GM21786 (cell line): ENCODE data around the gene TMEM138.

Experiments
- ATAC-seq: cut with Tn5 transposase; IDR thresholded peaks from one replicate; pipeline ENCODE4 v1.9.1; 2021; ENCODE audit not compliant: unreplicated experiment

TMEM138 gene

DNA sequence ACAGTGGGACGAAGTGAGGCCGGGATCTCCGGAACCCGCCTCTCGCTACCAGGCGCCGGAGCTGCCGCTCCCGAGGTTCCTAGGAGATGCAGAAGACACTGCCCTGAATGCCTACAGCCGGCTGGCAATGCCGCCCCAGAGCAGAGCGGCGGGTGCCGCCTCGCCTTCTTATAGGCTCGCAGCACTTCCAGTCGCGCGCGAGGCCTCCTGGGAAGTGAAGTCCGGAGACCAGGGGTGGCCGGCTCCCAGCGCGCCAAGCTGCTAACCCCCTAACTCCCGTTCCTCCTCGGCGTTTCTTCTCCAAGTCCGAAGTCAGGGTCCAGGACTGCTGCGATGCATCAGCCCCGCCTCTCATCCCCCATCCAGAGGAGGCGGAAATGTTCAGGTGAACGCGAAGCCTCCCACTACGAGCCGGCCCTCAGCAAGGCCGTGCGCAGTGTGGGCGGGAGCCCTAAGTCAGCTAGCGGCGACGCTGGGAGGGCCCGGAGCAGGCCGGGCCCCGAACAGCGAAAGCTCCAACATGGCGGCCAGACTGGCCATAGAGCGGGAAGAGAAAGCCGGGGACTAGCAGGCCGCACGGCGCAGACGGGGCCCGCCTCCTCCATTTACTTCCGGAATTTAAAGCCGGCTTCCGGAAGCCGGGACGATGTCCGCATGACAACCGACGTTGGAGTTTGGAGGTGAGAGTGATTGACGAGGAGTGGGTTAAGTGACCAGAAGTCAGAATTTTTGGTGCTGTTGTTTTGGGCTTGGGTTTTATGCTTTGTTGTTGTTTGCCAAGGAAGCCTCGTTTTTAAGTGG is at the start of gene TMEM138, which contains the start of gene CYB561A3:
Gene TMEM138 (plus strand): TSS at position 634 of the 801 bp plus-strand sequence. CDS start 2,017 bp downstream, outside the sequence.
Gene CYB561A3 (minus strand): TSS at position 142 of the 801 bp plus-strand sequence. CDS start 5,169 bp downstream, outside the sequence.
- peak; percentile 77 for ATAC-seq

DNA sequence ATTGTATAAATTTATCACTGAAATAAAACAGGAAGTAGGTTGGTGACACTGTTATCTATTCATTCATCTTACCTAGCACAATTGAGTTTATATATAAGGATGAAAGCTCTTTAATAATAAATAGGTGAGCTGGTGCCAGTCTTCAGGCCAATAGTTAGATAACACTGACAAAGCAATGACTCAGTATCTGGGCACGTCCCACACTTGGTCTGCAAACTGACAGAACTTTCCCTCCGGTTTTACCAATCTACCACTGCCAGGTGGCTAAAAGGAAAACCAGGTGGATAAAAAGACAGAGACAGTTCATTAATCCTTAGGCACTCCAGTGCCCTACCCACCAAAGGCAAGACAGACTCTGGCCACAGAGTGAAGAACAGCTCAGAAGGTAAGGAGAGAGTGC is 46.9 kb upstream of the TMEM138 start:
- ATAC-seq, result no peak

DNA sequence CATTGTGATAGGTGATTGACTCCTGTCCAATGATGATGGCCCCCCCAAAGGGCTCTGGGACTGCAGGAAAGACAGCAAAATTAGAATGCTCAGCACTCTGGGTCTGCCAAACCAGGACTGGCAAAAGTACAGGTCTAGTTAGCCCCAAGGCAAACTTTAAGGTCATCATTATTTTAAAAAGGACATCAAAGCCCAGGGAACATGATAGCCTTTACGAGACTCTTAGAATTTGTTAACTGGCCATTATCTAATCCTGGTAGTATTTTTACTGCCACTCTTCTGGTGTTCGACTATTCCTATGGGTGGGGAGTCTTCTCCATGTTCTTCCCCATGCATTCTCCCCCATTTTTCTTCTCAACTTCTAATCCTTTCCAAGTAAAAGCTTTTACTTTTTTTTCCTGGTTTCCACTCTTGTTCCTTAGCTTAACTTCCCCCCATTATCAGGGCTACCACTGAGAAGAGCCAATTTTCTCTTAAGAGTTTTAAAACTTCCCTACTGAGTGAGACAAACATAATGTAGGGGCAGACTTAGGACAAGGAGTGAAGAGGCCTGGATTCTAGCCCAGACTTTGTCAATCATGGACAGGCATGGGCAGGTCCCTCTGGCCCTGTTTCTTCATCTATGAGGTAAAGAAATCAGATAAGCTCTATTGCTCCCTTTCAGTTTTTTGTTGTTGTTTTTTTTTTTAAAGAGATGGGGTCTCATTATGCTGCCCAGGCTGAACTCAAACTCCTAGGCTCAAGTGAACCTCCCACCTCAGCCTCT is 36.3 kb upstream of the TMEM138 start:
- no peak for ATAC-seq

DNA sequence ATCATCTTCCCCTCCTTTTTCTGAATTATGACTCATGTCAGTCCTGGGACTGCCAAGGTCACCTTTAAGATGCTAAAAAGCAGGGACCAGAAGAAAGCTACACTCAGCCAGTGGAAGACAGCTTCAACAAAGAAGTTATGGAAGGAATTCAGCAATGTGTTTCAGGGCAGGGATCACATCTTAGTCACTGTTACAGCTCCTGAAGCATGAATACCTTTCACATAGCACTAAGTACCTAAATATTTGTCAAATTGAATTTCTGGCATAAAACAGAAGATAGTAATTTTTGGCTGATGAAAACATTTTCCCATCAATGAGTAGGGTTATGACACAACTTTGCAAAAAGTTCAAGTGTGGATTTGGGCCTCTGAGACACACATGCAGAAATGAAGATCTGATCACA is 34.5 kb upstream of the TMEM138 start:
- ATAC-seq, result no peak

DNA sequence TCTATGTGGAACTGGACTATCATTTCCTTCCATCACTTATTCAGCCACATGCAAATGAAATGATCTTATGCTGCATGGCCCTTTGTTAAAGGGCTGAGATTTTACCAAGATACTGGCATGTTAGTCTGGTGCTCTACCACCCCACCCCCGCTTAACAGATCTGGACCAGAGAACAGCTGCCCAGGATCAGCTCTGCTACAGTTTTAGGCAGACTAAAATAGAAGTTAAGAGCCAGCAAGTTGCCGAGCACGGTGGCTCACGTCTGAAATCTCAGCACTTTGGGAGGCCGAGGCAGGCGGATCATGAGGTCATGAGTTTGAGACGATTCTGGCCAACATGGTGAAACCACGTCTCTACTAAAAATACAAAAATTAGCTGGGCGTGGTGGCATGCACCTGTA is 33.8 kb upstream of the TMEM138 start:
- no peak for ATAC-seq

DNA sequence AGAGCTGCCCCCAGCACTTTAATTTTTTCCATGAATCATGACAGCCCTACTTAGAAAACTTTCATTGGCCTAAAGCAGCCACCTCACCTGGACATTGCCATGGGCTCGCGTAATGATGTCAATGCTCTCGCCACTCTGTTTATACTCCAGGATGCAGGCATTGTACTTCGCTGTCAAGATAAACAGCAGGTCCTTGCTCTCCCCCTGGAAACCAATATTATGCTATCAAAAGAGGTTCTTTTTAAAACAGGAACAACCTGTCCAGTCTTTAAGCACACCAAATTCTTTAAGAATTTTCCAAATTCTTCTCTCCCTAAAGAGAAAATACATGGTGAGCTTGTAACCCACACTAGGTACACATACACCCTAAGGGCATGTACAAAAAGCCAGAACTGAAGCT is 32.3 kb upstream of the TMEM138 start:
- ATAC-seq, result no peak

DNA sequence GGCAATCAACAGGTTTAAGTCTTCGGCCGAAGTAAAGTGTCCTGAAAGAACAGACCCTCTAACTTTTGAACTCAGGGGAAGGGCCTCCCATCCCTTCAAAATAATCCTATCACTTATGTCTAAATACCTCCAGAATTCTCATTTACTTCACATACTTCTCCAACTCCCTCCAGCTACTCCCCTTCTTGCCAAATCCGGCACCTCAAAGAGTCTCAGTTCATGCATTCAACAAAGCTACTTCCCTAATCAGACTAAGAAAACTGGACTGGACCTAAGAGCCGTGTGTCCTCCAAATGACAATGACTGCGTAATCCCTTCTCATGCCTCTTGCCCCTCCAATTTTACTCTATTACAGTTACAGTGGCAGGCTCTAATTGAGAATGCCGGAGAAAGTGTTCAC is 30.5 kb upstream of the TMEM138 start:
- ATAC-seq, result no peak

DNA sequence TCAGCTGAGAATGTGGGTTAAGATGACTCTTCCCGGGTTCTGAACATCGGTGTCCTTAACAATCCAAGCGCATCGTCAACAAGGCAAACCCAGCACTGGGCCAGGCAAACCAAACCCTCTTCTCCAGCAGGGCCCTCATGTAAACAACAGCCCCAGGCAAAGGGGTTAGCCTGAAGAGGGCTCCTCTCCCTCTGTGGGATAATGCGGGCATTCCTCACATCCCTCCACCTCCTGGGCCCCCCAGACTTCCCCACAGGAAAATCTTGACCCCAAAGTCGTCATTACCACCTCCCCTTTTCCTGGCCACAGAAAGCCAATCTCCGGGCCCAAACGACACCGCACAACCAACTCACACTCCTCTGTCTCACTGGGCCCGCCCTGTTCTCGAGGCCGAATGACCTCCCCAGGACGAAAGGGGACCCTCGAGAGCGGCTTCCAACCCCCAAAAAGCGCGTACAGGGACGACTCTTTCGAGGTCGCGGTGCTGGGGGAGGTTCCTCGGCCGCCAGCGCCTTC is 29.8 kb upstream of the TMEM138 start:
- no peak for ATAC-seq

DNA sequence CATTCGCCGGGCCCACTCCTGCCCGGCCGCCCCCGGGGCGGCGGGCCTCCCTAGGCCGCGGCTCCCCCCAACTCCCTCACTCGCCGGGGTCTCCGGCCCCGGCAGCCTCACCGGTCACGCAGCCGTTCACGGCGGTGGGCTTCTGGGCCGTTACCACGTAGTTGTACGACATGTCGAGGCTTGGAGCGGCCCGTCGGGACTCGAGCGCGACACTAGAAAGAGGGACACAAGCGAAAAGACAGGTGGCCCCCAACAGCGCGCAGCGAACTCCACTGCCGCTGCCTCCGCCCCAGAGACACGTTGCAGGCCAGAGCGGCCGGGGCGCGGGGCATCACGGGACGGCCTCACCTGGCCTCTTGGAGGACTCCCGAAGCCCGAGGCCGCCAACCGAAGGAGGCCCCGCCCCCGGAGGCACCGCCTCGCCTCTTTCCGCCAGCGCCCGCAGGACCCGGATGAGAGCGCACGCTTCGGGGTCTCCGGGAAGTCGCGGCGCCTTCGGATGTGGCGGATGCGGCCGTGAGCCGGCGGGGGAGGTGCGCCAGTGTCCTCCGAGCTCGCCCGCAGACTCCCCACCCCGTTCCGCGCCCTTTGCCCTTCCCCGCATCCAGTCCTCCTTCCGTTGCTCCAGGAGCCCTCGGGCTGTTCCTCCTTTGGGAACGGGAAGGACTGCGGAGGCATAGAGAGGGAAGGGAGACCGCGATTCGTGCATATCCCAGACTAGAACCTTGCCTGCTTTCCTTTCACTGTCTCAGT is 29.2 kb upstream of the TMEM138 start, which contains the start of the genes DDB1 and TKFC:
Gene DDB1 (minus strand): TSS at position 309 of the 753 bp plus-strand sequence. CDS start 137 bp downstream, at position 172.
Gene TKFC (plus strand): TSS at position 432 of the 753 bp plus-strand sequence. CDS start 1,501 bp downstream, outside the sequence.
- ATAC-seq, result peak; percentile 89

DNA sequence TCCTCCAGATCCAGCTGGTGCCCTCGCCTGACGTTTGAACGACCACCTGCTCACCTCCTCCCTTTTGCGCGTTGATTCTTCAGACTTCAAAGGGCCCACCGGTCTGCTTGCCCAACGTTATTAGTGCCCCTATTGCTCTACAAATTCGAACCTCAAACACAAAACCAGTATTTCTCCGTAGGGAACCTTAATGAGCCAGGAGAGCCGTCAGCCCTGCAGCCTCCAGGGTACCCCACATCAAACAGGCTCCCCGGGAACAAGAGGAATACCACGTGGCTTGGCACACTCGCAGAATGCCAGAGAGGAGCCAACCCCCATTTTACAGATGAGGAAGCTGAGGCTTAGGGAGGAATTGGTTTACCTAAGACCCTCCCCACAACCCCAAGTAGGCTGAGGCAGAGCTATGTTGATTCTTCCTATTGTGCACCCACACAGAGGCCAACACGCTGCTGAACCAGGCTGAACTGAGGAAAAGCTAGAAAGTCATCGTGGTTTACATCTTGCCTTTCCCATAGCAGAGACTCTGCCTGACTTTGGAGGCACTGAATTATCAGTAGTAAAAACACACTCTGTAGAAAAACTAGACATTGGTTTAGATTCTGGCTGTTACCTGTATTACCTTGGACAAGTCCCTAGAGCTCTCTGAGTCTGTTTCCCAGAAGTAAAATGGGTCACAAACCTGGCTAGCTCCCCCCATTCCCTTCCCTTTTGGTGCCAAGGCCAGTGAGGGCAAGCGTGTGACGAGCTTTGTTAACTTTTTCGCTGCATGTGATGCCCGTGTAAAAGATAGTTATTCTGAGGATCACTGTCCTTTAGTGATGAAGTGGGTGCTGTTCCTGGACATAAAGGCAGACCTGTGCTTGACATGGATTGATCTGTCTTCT is 28.4 kb upstream of the TMEM138 start:
- ATAC-seq, result no peak

DNA sequence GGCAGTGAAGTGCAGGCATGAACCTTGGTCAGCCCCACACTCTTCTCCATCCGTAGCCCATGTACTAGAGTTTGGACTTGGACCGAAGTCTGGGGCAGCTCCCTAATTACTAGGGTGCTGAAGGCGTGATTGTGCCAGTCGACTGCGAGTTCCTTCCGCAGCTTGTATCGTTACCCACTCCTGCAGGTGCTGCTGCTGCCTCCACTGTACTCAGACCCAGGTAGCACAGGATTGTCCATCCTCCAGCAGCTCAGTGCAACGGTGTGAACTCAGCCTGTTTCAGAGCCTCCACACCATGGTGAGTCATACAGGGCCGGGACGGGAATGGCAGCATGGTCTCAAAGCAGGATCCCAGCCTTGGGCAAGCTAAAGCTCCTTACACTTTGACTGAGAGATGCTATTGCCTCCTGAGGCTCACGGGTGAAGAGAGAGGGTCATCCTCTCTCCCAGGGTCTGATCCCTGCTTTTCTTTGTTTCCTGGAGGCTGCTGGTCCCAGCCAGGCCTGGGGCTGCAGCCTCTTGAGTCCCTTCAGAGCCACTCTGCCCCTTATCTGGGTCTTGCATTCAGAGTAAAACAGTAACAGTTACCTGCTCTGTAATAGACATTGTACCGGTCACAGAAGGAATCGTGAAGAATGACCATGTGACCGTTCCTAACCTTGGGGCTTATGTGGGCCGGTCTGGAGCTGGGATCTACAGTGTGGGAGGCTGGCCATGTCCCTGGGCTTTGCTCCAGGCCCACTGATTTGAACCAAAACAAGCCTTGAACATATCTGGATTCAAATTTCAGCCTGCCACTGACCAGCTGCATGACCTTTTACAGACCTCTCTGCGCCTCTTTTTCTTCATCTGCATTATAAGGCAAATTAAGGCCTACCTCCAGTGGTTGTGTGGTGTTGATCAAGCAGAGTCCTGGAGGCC is 27.5 kb upstream of the TMEM138 start:
- ATAC-seq, result no peak

DNA sequence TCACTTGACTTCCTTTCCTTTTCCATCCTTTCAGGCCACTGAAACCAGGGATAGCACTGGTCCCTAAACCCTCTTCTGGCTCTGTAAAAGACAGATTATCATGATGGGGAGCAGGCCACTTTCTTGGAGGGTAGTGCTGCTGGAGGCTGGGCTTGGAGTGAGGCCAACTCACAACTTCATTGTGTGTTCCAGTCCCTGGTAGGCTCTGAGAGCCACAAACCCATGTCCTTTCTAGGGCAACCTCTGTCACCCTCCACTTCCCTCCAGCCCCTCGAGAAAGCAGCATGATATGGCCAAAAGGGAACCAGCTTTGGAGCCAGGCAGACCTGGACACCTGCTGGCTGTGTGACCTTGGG is 26.8 kb upstream of the TMEM138 start:
- ATAC-seq, result no peak

DNA sequence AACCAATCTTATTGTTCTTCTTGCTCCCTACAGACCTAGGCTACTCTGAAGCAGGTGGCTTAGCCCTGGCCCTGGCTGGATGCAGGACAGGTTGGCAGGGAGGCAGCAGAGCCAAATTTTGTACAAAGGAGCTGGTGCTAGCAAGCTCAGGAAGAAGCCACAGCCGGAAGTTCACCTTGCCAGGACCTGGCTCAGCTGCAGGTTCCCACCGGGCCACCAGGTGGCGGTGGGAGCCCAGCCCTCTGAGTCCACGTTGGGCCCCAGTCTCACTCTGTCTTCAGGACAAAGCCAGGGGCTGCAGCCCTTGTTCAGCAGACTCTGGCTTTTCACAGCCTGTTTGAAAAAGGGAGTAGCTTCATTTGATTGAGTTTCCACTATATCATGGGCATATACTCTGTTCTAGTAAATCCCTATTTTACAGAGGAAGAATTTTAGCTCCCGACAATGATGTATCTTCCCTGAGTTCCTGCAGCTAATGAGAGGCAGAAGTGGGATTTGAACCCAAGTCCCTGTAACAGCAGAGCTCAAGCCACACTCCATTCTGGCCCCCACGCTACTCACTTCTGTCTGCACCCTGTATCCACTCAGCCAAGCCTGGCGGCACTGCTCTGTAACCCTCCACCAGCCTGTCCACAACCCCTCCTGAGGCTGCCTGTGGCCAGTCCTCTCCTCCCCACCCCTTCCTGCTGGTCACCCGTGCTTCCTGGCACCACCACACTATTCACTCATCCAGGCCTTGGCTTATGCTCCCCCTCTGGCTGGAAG is 25.8 kb upstream of the TMEM138 start:
- ATAC-seq, result peak; percentile 46

DNA sequence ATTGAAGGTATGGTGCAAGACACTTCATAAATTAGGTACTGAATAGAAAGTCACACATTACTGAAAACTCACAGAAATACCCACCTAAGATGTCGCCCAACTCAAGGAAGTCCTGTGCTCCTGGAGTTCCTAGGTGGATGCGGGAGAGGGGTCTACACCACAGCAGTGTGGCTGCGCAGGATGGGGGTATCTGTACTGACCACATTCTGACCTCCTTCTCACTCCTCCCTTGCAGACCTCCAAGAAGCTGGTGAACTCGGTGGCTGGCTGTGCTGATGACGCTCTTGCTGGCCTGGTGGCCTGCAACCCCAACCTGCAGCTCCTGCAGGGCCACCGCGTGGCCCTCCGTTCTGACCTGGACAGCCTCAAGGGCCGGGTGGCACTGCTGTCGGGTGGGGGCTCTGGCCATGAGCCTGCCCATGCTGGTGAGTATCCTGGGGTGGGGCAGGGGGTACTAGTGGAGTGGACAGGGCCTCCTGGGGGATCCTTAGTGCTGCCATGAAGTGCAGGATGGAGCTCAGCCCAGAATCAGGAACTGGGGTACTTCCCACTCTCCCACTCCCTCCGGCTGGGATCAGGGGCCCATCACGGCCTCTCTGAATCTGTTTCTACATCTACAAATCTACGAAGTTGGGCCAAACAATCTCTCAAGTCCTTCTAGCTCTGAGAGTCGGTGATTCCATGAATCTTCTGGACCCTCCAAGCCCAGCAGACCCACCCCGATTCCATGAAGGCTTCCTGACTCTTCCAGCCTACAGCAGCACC is 24.3 kb upstream of the TMEM138 start:
- no peak for ATAC-seq

DNA sequence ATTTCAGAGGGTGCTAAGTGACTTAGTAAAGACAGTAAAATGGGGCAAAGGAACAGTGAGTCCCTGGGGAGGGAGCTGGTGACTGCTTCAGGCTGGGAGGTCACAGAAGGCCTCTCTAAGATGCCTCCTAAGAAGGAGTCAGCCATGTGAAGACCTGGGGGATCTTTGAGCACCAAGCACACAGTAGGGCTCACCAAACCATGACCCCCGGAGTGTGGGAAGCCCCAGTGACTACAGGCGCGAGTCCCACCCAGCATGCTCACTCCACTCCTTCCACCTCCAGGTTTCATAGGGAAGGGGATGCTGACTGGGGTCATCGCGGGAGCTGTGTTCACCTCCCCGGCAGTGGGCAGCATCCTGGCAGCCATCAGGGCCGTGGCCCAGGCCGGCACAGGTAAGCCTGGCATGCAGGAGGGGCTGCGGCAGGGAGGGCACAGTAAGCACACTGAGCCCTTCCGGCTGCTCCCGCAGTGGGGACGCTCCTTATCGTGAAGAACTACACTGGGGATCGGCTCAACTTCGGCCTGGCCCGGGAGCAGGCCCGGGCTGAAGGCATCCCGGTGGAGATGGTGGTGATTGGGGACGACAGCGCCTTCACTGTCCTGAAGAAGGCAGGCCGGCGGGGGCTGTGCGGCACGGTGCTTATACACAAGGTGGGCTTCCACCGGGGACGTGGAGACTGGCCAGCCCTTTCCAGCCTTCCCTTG is 23.2 kb upstream of the TMEM138 start:
- ATAC-seq, result no peak

DNA sequence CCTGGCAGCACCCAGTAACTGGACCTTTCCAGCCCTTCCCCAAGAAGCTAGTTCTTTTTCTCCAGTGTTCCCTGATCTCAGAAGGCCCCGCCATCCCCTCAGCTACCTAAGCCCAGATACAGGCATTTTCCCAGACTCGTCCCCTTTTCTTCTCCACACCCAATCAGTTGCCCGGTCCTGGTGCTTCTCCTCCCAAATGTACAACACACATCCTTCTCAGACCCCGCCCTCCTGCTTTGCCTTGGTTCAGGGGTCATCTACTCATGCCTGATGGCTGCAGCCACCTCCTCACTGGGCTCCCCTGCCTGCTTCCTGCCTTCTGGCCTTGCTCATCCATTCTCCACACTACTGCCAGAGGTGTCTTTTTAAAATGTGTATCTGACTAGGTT is 22.7 kb upstream of the TMEM138 start:
- ATAC-seq, result no peak

DNA sequence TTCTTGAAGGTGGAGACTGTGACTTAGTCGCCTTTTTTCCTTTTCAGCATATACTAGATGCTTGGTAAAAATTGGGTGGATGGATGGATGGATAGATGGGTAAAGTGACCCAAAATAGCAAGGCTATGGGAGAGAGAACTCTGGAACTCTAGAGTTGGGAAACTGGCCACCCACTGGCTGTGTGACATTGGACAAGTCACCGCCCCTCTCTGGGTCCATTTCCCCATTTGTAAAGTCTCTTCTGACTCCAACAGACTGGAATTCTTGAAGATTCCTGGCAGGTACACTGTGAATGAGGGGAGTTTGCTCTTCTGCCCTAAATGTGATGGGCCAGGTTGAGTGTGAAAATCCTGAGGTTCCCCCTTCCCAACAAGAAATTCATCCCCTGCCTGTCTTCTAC is 21.2 kb upstream of the TMEM138 start:
- no peak for ATAC-seq
